GM18861 (cell line): Measurements from ENCODE around the gene C6orf120.

Experiments
- ATAC-seq: cut with Tn5 transposase; IDR thresholded peaks from one replicate; pipeline ENCODE4 v1.9.1; 2021; ENCODE audit not compliant: unreplicated experiment

Gene C6orf120

GRCh38 chr6:169701954-169702839, at the start of gene C6orf120, which contains the start of gene WDR27:
Gene C6orf120 (plus strand): TSS chr6:169702126. CDS start chr6:169702460, 334 bp downstream.
Gene WDR27 (minus strand): TSS chr6:169702029. CDS start chr6:169689005, 13,024 bp downstream.
- peak; percentile 92 for ATAC-seq

DNA sequence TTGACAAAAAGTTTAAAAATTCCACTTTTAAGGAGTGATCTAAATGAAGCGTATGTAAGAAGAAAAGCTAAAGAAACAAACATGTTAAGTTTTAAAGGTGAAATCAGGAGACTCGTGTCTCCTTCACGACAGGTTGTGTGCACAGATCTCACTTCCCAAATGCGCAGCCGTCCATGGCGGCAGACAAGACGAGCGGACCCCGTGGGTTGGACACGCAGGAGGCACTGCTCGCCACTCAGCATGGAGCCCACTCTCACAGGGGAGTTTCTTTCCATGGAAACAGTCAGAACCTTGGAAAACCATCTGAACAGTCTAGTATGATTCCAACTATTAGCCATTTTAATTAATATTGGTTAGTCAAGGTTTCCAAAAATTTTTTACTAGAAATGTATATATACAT, 49.0 kb upstream of the C6orf120 start:
- ATAC-seq = no peak

GRCh38 chr6:169653691-169654090, 48.2 kb upstream of the C6orf120 start:
- ATAC-seq = no peak

DNA sequence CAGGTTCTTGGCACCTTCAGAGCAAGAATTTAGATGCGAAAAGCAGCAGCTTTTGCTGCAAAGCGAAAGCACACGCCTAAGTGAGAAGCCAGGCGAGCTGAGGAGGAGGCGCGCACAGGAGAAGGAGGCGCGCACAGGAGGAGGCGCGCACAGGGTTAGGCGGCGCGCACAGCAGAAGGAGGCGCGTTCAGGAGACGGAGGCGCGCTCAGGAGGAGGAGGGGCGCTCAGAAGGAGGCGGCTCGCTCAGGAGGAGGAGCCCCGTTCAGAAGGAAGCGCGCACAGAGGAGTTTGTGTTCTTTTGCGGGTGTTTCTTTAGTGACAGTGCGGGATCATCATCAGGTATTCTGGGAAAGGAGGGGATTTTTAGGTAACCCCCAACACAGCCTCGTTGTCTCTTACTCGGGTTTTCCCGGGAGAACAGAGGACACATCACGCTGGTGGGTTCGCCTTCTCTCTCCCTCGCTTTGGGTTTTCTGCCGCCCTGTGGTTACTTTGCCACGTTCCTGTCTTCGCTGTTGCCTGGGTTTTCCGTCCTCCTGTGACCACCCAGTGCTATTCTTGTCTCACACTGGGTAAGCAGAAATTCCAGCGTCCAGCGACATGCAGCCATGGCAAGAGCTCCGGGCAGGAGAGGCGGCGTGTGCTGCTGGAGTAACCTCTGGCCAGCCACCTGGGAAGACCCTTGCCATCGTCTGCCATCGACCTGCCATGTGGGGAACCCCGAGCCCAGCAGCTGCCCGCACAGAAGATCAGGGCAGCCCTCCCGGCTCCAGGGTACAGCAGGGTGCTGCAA, 47.1 kb upstream of the C6orf120 start:
- peak; percentile 61 for ATAC-seq

DNA sequence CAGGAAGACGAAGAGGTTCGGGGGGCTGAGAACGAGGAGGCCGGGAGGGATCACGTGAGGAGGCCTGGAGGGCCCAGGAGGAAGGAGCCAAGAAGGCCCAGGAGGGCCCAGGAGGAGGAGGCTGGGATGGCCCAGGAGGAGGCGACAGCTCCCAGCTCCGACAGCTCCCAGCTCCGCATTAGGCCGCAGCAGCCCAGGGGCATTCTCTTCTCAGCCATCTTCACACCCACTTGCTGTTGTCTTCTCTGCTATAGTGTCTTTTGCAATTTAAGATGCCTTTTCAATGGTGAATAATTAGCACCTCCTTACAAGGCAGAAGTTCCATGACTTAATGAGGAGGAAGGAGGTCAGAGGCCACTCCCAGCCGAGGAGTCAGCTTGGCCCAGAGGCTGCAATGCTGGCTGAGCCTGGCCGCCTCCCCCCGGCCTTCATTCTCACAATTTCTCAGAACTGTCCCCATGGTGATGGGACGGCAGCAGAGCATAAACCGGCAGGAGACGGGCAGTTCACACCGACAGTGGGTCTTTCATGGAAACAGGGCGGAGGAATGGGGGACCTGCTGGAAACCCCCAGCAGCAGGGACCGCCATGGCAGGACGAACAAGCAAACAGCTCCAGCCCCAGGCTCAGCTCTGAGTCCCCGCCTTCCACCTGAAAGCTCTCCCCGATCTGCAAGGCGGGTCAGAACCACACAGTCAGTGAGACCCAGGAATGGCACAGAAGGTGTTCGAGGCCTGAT, 45.2 kb upstream of the C6orf120 start:
- ATAC-seq = no peak

DNA sequence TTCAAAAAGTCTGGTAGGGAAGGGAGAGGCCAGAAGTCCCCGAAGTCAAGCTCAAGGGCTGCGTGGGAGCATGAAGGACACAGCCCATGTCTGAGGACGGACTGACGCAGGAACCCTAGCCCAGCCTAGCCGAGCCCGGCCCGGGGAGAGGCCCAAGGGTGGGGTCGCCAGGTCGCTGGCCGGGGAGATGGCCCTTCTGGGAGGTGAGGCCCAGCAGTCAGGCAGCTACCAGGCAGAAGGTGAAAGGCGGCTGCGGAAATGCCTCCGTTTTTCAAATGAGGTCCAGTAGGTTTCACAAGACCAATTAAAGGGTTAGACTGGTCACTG, 44.7 kb upstream of the C6orf120 start:
- no peak for ATAC-seq

DNA sequence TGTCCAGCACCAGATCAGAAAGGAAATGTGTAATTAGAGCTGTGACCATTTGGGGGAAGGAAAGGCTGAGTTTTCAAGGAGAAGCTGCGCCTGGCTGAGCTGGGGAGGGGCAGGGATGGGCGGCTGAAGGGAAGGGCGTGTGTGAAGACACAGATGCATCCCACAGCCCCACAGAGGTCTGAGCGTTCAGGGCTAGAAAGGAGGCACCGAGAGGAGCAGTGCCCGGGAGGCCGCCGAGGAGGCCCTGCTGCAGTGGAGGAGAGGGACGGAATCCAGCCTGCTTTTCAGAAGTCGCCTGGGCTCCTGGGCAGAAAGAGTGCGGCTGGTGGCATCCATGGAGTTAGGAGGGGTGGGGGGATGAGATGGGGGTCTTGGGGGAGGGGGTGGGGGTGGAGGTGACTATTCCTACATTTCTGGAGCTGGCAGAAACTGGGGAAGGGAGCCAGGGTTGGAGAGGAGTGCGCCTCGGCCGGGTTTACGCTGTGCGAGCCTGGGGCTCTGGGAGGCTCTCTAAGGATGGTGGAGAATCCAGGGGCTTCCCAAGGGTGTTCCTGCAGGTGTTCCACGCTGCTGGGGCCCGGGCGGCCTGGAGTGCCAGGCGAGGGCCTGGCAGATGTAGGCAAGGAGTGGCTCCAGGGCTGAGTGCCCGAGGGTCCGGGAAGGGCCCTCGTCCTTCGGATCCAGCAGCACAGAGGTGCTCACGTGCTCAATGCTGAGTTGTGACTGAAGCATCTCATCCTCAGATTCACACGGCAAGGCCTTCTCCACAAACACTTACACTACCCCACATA, 41.9 kb upstream of the C6orf120 start:
- no peak for ATAC-seq

GRCh38 chr6:169660751-169661390, 41.1 kb upstream of the C6orf120 start:
- ATAC-seq = no peak

GRCh38 chr6:169661391-169661756, 40.6 kb upstream of the C6orf120 start:
- ATAC-seq = no peak

GRCh38 chr6:169663468-169663867, 38.5 kb upstream of the C6orf120 start:
- ATAC-seq = no peak

DNA sequence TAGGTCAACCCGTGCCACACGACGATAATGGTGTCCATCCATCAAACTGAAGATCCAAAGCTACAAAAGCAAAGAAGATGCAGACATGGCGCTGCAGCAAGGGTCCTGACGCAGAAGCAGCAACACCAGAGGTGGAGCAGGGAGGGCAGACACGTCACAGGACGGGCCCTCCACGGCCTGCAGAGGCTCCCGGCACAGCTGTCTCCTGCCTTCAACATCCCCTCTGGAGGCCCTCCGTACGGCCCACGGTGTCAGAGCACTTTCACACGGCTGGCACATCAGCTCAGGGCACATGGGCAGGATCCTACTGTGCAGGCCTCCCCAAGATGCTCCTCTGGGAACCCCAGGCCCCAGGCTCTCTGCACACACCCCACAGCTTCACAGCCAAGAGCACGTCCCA, 37.7 kb upstream of the C6orf120 start:
- ATAC-seq = no peak

GRCh38 chr6:169665289-169665688, 36.6 kb upstream of the C6orf120 start:
- ATAC-seq = no peak

DNA sequence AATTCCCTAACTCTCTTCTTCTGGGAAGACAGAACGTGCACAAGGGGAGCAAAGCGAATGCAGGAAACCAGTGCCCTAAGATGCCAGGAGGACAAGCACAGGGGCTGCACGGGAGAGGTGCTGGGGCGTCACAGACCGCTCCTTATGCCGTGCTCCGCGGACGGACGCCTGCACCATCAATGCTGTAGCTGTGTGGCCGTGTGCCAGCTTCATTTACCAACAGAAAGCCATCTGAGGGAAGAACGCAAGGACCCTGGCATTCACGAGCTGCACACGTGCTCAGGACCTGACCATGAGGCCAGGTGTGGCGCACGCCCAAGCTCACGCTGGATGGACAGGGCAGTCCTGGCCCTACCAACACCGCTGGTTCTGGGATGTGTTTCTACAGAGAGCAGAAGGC, 35.5 kb upstream of the C6orf120 start:
- ATAC-seq = no peak

- ATAC-seq = no peak
Measured at GRCh38 chr6:169667716-169668115, 34.2 kb upstream of the C6orf120 start.

GRCh38 chr6:169668203-169668847, 33.6 kb upstream of the C6orf120 start:
- no peak for ATAC-seq

GRCh38 chr6:169669147-169669546, 32.8 kb upstream of the C6orf120 start:
- ATAC-seq = no peak

GRCh38 chr6:169669889-169670288, 32.0 kb upstream of the C6orf120 start:
- ATAC-seq = no peak

- no peak for ATAC-seq
Measured at GRCh38 chr6:169671563-169671962, 30.4 kb upstream of the C6orf120 start.

DNA sequence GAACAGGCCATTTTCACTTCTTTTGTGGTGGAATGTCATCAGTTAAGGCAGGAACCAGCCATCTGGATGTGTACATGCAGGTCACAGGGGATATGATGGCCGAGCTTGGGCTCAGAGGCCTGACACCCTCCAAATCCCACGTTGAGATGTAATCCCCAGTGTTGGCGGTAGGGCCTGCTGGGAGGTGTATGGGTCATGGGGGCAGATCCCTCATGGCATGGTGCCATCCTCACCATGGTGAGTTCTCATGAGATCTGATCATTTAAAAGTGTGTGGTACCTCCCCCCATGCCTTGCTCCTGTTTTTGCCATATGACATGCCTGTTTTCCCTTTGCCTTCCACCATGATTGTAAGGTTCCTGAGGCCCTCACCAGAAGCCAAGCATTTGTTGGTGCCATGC, 26.9 kb upstream of the C6orf120 start:
- no peak for ATAC-seq

GRCh38 chr6:169677096-169677495, 24.8 kb upstream of the C6orf120 start:
- ATAC-seq = no peak
